Effector CD8-positive, alpha-beta T cell (primary cell): ENCODE measurements around the gene WDR55.
"Not testable (repeated sequence)": the region's sequence is repeated elsewhere in the genome, so short reads cannot be mapped to it uniquely, and the experiment has no call there.

Source experiments
- DNase-seq: peaks from one replicate; lab custom pipeline; 2025; lab: John Stamatoyannopoulos, UW
- total RNA-seq, 4 experiments: gene quantifications; one replicate each; lab custom pipeline; 2026; lab: John Stamatoyannopoulos, UW

WDR55 gene
- 76.9 to 106 (median 83.0) reads per million in 4 experiments for total RNA-seq

- peak; percentile 93 for DNase-seq
Observed at GRCh38 chr5:140664359-140665119, at the start of gene WDR55. Gene WDR55, plus strand, starts transcription at chr5:140664904. Its CDS starts 9 bp downstream, at chr5:140664913.

- DNase-seq: no peak
Observed at GRCh38 chr5:140622301-140622700, 42.4 kb upstream of the WDR55 start.

GRCh38 chr5:140623061-140623460 lies 41.6 kb upstream of the WDR55 start:
- DNase-seq: not testable (repeated sequence)

GRCh38 chr5:140624886-140625285 lies 39.8 kb upstream of the WDR55 start:
- DNase-seq: not testable (repeated sequence)

- no peak for DNase-seq
Observed at GRCh38 chr5:140627972-140628371, 36.7 kb upstream of the WDR55 start.

GRCh38 chr5:140628711-140629110 lies 36.0 kb upstream of the WDR55 start:
- DNase-seq: no peak

- DNase-seq: no peak
Observed at GRCh38 chr5:140630292-140631035, 34.2 kb upstream of the WDR55 start.

- DNase-seq: no peak
Observed at GRCh38 chr5:140631036-140631417, 33.7 kb upstream of the WDR55 start.

GRCh38 chr5:140631831-140632365 lies 32.8 kb upstream of the WDR55 start:
- peak; percentile 10 for DNase-seq

- DNase-seq: no peak
Observed at GRCh38 chr5:140632366-140633020, 32.2 kb upstream of the WDR55 start.

GRCh38 chr5:140633021-140633471 lies 31.7 kb upstream of the WDR55 start, which contains the start of gene CD14:
Gene CD14, minus strand, starts transcription at chr5:140633175. Its CDS starts 104 bp downstream, at chr5:140633071.
- DNase-seq: no peak

- no peak for DNase-seq
Observed at GRCh38 chr5:140633501-140633900, 31.2 kb upstream of the WDR55 start.

GRCh38 chr5:140634103-140634502 lies 30.6 kb upstream of the WDR55 start:
- no peak for DNase-seq

GRCh38 chr5:140635291-140636257 lies 29.1 kb upstream of the WDR55 start:
- no peak for DNase-seq

GRCh38 chr5:140637371-140638100 lies 27.2 kb upstream of the WDR55 start:
- DNase-seq: no peak

GRCh38 chr5:140638898-140639147 lies 25.9 kb upstream of the WDR55 start:
- DNase-seq: not testable (repeated sequence)

- DNase-seq: peak; percentile 94
Observed at GRCh38 chr5:140639148-140639981, 25.3 kb upstream of the WDR55 start, which contains the start of gene TMCO6. Gene TMCO6, plus strand, starts transcription at chr5:140639451. Its CDS starts 77 bp downstream, at chr5:140639528.

GRCh38 chr5:140641716-140642115 lies 23.0 kb upstream of the WDR55 start:
- DNase-seq: no peak

- DNase-seq: no peak
Observed at GRCh38 chr5:140642718-140643117, 22.0 kb upstream of the WDR55 start.
